Measurements from ENCODE around the gene EFNA2.
A peak's percentile ranks its signal among the peaks of the same experiment; 100 is the strongest.
"Not testable (repeated sequence)": the region's sequence is repeated elsewhere in the genome, so short reads cannot be mapped to it uniquely, and the experiment has no call there.

EFNA2 gene

GRCh38 chr19:1285737-1286360 lies at the start of gene EFNA2:
TSS of gene EFNA2 (plus strand) at chr19:1285873. CDS start at chr19:1286169, 296 bp downstream.
- DNase-seq = no peak

GRCh38 chr19:1236576-1236975 lies 49.1 kb upstream of the EFNA2 start:
- DNase-seq = peak; percentile 36

GRCh38 chr19:1237027-1237659 lies 48.5 kb upstream of the EFNA2 start:
- no peak for DNase-seq

DNA sequence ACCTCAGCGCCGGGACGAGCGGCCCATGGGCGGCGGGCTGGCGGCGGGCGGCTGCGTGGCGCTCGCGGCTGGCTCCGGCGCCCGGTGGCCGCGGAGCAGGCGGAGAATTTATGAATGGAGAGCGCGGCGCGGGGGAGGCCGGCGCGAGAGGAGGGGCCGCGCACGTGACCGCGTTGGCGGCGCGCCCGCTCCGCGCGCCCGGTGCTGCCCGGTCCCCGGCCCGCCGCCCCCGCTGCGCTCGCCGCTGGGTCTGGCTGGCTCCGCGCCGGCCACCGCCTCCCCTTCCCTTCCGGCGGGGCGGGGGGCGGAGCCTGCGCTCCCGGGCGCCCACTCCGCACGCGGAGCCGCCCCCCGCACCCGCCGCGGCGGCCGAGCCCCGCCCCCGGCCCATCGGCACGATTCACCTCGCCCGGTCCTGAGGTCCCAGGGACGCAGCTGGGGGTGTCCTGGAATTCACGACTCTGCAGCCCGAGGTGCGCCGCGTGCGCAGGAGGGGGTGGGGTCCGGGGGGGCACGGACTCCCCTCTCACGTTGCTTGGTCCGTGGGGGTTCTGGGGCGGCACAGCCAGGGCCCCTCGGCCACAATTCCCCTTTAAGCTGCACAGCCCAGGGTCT lies 47.8 kb upstream of the EFNA2 start, which contains the start of gene CBARP:
CBARP (minus strand) TSS at position 252 of the 615 bp plus-strand sequence. CDS start 1,905 bp downstream, outside the sequence.
- DNase-seq = no peak

DNA sequence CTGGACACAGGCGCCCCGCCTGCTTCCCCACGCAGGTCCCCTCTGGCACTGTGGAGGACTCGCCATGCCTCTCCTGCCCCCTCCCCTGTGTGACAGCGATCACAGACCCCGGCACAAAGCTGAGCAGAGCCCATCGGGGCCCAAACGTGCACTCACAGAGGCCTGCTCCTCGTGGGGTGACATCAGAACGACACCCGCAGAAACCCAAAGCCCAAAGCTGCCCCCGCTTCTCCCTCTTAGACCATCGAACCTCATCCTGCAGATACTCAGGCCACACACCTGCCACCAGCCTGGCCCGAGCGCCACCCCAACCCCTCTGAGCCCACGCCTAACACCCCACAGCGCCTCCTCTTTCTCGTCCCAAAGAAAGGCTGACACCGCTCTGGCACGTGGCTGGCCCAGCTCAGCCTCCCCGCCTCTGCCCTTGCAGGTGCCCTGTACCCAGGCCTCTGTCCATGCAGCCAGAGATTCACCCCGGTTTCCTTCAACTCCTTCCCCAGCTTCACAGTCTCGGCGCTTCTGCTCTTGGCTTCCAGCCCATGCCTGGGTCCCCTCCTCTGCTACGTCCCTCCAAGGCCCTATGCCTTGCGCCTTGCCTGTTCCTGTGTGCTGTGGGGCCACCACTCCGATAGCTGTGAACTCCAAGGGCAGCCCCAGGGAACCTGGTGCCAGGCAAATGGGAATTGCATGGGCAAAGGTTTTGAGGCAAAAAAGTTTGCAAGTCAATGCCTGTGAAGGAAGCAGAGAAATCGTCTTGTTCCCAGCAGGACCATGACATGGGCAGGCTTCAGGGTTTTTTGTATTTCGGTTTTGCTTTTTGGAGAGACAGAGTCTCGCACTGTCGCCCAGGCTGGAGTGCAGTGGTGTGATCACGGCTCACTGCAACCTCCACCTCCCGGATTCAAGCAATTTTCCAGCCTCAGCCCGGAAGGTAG lies 47.0 kb upstream of the EFNA2 start:
- no peak for DNase-seq

GRCh38 chr19:1239420-1239795 lies 46.3 kb upstream of the EFNA2 start:
- no peak for DNase-seq

- peak; percentile 79 for DNase-seq
These were observed 45.6 kb upstream of the EFNA2 start for GRCh38 chr19:1239796-1240737.

DNA sequence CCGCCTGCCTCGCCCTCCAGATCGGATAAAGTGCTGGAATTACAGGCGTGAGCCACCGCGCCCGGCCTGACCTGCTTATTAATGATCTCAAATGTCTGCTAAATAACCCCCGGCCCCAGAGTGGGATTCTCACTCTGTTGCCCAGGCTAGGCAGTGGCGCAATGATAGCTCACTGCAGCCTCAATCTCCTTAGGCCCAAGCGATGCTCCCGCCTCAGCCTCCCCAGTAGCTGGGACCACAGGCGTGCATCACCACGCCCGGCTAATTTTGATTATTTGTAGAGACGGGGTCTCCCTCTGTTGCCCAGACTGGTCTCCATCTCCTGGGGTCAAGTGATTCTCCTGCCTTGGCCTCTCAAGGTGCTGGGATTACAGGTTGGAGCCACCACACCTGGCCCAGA lies 44.7 kb upstream of the EFNA2 start:
- no peak for DNase-seq

DNA sequence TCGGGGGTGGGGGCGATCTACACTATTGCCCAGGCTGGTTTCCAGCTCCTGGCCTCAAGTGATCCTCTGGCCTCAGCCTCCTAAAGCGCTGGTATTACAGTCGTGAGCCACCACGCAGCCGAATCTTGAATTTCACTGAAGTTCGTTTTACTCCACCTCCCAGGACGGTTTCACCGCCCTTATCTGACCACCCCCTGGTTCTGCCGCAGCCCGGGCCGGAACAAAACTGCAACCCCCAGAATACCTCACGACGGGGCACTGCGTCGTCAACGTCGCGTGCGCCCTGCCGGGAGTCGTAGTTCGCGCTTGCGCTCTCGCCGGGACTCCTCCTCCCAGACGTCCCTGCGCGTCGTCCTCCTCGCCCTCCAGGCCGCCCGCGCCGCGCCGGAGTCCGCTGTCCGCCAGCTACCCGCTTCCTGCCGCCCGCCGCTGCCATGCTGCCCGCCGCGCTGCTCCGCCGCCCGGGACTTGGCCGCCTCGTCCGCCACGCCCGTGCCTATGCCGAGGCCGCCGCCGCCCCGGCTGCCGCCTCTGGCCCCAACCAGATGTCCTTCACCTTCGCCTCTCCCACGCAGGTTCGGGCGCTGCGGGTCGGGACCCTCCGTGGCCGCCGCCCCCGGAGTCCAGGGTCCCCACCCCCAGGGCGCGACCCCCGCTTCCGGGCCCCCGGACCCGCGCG lies 44.1 kb upstream of the EFNA2 start, which contains the start of gene ATP5F1D:
ATP5F1D (plus strand) TSS at position 335 of the 679 bp plus-strand sequence; CDS start at position 435, 100 bp downstream.
- peak; percentile 88 for DNase-seq

- peak; percentile 84 for DNase-seq
These were observed 41.6 kb upstream of the EFNA2 start for GRCh38 chr19:1243768-1244692.

- DNase-seq = no peak
These were observed 40.8 kb upstream of the EFNA2 start for GRCh38 chr19:1244693-1245451.

DNA sequence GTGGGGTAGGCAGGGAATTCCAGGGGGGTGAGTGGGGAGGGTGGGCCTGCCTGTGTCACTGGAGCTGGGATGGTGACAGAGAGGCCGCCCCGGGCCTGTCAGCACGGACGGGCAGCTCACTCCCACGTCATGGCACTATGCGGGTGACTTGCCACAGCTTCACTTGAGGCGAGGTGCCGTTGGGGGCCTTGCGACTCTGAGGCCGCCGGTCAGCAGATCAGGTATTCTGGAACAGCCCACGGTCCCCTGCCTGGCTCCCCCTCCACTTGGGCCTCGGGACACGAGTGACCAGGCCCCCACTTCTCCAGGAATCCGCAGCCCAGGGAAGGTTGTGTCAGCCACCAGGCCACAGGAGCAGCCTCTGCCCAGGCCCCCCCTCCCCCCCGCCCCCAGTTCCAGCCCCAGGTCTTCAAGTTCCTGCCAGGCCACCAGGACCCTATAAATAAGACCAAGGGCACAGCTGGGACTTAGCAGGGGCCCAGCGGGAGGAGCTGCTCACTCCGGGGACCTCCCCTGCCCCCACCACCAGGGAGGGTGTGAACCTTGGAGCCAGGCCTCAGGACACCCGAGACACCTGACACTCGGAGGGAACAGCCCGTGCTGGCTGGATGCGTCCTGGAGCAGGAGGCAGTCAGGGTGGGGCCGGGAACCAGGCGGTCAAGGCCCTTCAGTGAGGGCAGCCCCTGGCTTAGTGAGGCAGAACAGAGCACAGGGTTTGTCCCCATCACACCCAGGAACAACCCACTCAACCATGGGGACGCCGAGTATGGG lies 40.0 kb upstream of the EFNA2 start:
- DNase-seq = no peak

- DNase-seq = not testable (repeated sequence)
These were observed 39.2 kb upstream of the EFNA2 start for GRCh38 chr19:1246265-1247087.

DNA sequence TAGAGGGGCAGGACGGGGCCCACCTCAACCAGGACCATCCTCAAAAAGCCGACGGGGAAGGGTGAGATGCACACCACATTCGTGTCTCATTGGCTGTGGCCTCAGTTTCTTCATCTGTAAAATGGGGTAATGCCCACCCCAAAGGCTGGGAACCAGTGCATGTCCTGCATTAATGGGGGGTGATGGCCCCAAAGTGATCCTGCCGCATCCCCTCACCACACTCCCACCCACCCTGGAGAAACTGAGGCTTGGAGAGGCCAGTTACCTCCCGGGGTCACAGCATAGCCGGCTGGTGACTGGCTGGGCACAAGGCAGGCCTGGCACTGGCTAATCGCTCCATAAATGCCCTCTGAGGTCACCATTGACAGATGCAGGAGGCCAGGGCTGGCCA lies 37.9 kb upstream of the EFNA2 start:
- DNase-seq = no peak

DNA sequence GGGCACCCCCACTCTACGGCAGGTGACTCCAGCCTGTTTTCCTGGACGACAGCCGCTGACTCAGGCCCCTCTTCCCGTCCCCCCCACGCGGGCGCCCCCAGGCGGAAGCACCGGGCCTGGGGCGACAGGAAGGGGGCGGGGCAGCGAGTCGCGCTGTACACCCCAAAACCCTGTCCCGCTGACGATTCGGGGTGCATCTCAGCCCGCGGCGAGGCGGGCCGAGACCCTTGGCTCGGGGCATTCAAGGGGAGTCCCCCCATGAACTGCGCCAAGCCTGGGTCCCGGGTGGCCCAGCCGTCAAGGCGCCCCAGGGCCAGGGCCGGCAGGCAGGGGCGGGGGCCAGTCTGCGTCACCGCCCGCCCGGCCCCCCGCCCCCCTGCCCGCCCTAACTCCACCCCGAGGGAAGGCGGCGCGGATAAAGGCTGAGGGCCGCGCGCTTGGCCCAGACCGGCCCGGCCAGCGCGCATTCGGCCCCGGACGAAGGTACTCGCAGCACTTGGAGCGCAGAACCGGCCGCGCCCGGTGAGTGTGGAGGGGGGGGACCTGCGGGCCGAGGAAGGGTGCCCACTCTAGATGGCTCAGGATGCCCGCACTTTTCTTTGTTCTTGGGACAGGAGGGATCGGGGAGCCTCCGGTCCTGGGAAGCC lies 37.4 kb upstream of the EFNA2 start, which contains the start of gene MIDN:
MIDN (plus strand) TSS at position 445 of the 647 bp plus-strand sequence. CDS start 1,714 bp downstream, outside the sequence.
- no peak for DNase-seq

- peak; percentile 48 for DNase-seq
These were observed 36.8 kb upstream of the EFNA2 start for GRCh38 chr19:1248786-1249297.
